CD14-positive monocyte (primary cell): ENCODE measurements around the gene EPHA1. TPM values are rescaled to one million over a fixed set of nuclear protein-coding genes. Genes with fewer than 3 reads are reported as not detected.

Experiments used
- DNase-seq, 3 donors: peaks; one replicate each; pipeline ENCODE4 v3.0.0-alpha.2; 2011 to 2022
- H2AFZ ChIP-seq: 2 replicates; pipeline ENCODE4 v1.6.0; 2012; ENCODE audit warnings: mild to moderate bottlenecking, low read depth, low read length, inconsistent platforms; ENCODE audit not compliant: insufficient read depth, poor library complexity, severe bottlenecking
- H3K27ac ChIP-seq, 2 donors: 1 replicate in 1 of 2; 2 replicates in 1 of 2; pipeline ENCODE4 v1.5.1; 2012 to 2013; ENCODE audit warnings: low read length in 2 of 2, control low read depth in 1 of 2, inconsistent platforms in 1 of 2, low read depth in 1 of 2, mild to moderate bottlenecking in 1 of 2
- H3K27me3 ChIP-seq, 2 donors: one replicate each; pipeline versions ENCODE4 v1.6.0 to v1.6.1; 2011 to 2013; ENCODE audit warnings: low read length in 2 of 2; ENCODE audit not compliant: control insufficient read depth in 2 of 2, insufficient read depth in 2 of 2
- H3K36me3 ChIP-seq, 2 donors: replicated peaks in 1 of 2; 1 replicate in 1 of 2; 2 replicates in 1 of 2; pipeline versions ENCODE4 v1.5.1 to v1.6.1; 2012 to 2013; ENCODE audit warnings: low read length in 2 of 2, control low read depth in 1 of 2, inconsistent platforms in 1 of 2, mild to moderate bottlenecking in 1 of 2; ENCODE audit not compliant: insufficient read depth in 2 of 2, control insufficient read depth in 1 of 2
- H3K4me1 ChIP-seq, 2 donors: 1 replicate in 1 of 2; 2 replicates in 1 of 2; pipeline versions ENCODE4 v1.5.1 to v1.6.1; 2012 to 2013; ENCODE audit warnings: low read length in 2 of 2, control low read depth in 1 of 2, inconsistent platforms in 1 of 2, mild to moderate bottlenecking in 1 of 2, moderate library complexity in 1 of 2; ENCODE audit not compliant: insufficient read depth in 2 of 2, control insufficient read depth in 1 of 2
- H3K4me2 ChIP-seq: replicated peaks from 2 replicates; pipeline ENCODE3; 2012; ENCODE audit warnings: low read length, moderate library complexity, mild to moderate bottlenecking; ENCODE audit not compliant: poor library complexity, severe bottlenecking; ENCODE audit errors: extremely low read depth
- H3K4me3 ChIP-seq, 3 experiments: fragments of 200-600 bp in 1 of 3; sonication (generic) in 1 of 3; replicated peaks in 1 of 3; 1 replicate in 2 of 3; 2 replicates in 1 of 3; pipeline ENCODE4 v1.5.1; 2011 to 2013; ENCODE audit warnings: low read length in 3 of 3, mild to moderate bottlenecking in 3 of 3, control low read depth in 2 of 3, low read depth in 2 of 3, inconsistent platforms in 1 of 3, moderate library complexity in 1 of 3
- H3K79me2 ChIP-seq: 2 replicates; pipeline ENCODE4 v1.6.0; 2012; ENCODE audit warnings: mild to moderate bottlenecking, control low read depth, inconsistent platforms, low read length, moderate library complexity; ENCODE audit not compliant: insufficient read depth
- H3K9ac ChIP-seq: 2 replicates; pipeline ENCODE4 v1.6.0; 2017; ENCODE audit warnings: low read length, mild to moderate bottlenecking; ENCODE audit not compliant: insufficient read depth, poor library complexity, severe bottlenecking
- H3K9me3 ChIP-seq, 2 donors: replicated peaks in 1 of 2; 1 replicate in 1 of 2; 2 replicates in 1 of 2; pipeline versions ENCODE4 v1.5.1 to v1.6.1; 2012 to 2013; ENCODE audit warnings: low read length in 2 of 2, control low read depth in 1 of 2; ENCODE audit not compliant: control insufficient read depth in 1 of 2, insufficient read depth in 1 of 2
- H4K20me1 ChIP-seq: 2 replicates; pipeline ENCODE4 v1.6.0; 2012; ENCODE audit warnings: mild to moderate bottlenecking, low read length, control low read depth, moderate library complexity; ENCODE audit not compliant: insufficient read depth
- H3K27ac Mint-ChIP-seq, 7 donors: one replicate each; pipeline ENCODE4 v1.8.0; 2020; ENCODE audit warnings: mild to moderate bottlenecking in 7 of 7, mixed read lengths in 7 of 7, moderate library complexity in 6 of 7, inconsistent platforms in 2 of 7
- H3K27me3 Mint-ChIP-seq, 3 donors: one replicate each; pipeline ENCODE4 v1.8.0; 2021 to 2022; ENCODE audit warnings: low read depth in 3 of 3, mild to moderate bottlenecking in 3 of 3, mixed read lengths in 3 of 3, moderate library complexity in 3 of 3, inconsistent platforms in 1 of 3
- H3K36me3 Mint-ChIP-seq, 2 donors: one replicate each; pipeline ENCODE4 v1.8.0; 2020; ENCODE audit warnings: mixed read lengths in 2 of 2, inconsistent platforms in 1 of 2, mild to moderate bottlenecking in 1 of 2
- H3K4me1 Mint-ChIP-seq: one replicate; pipeline ENCODE4 v1.8.0; 2020; ENCODE audit warnings: mild to moderate bottlenecking, mixed read lengths
- H3K4me3 Mint-ChIP-seq, 2 donors: one replicate each; pipeline ENCODE4 v1.8.0; 2020; ENCODE audit warnings: mild to moderate bottlenecking in 2 of 2, mixed read lengths in 2 of 2, moderate library complexity in 1 of 2
- H3K9me3 Mint-ChIP-seq, 7 donors: one replicate each; pipeline ENCODE4 v1.8.0; 2020 to 2022; ENCODE audit warnings: mixed read lengths in 7 of 7, mild to moderate bottlenecking in 6 of 7, moderate library complexity in 6 of 7, inconsistent platforms in 2 of 7
- WGBS: methylation state at CpG from one replicate; pipeline ENCODE4 v1.1.5; 2013; ENCODE audit warnings: missing lambda C conversion rate; ENCODE audit not compliant: insufficient coverage; 5-methylcytosine and 5-hydroxymethylcytosine counted together
- intact Hi-C, 2 donors: fragments of 100-400 bp; cut with micrococcal nuclease; formaldehyde crosslinking; loops; one replicate each; pipeline versions ENCODE4 v1.15.0 to v1.15.1; 2023
- polyA plus RNA-seq, 3 donors: library from polyadenylated mRNA; depleted of rRNA in 1 of 3; unstranded in 2 of 3; stranded (reverse) in 1 of 3; fragments of 300-500 nt in 2 of 3; fragments of >200 nt in 1 of 3; fragmentation: Illumina TruSeq in 2 of 3; gene quantifications; 1 replicate in 2 of 3; 2 replicates in 1 of 3; pipeline ENCODE4 v1.2.3, GENCODE V29; 2012 to 2021
- TF ChIP-seq, protein P1 (sequence below): fragments of 200-600 bp; IDR thresholded peaks from one replicate; pipeline ENCODE4 v1.8.0; 2022; ENCODE audit warnings: antibody characterized with exemption, mild to moderate bottlenecking

The EPHA1 gene
- polyA plus RNA-seq, 3 donors, result 0.50 to 0.95 TPM; not detected in 1

DNA sequence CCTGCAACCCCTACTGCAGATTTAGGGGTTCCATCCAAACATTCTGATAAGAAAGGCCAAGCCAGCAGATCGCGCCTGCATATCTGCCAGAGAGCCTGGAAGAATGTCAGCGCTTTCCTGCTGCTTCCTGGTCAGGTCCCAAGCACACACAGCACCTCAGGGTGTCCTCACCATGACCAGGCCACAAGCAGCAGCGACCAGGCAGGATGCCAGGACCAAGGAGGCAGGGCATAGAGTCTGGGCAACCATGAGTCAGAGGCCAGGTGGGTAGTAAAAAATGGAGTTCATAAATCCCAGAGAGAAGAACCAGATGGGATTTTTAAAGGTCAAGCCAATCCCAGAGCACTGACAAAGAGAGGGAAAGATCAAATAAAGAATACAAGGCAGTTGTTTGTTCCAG is 40.7 kb downstream of the EPHA1 start:
- no peak overlapping the region for H3K4me3 Mint-ChIP-seq
- Histone ChIP-seq H3K36me3 (no peaks in the 10 kb centered on the region), H2AFZ (no peak overlapping the region), H3K9me3 (no peaks in the 10 kb centered on the region), H3K4me3 (no peak overlapping the region), H3K27ac (no peak overlapping the region), H3K79me2 (no peaks in the 10 kb centered on the region), H3K27me3 (peaks cover 21 to 28% of the 10 kb centered on the region in 2 donors), H3K4me1 (peaks cover 18 to 20% of the 10 kb centered on the region in 2 donors), H3K9ac (no peak overlapping the region), H3K4me2 (no peak overlapping the region), H4K20me1 (no peaks in the 10 kb centered on the region)
- 100% methylated on average over 3 of the region's 4 CpGs for WGBS
- no peak overlapping the region for H3K27ac Mint-ChIP-seq
- peaks cover 19% of the 10 kb centered on the region for H3K4me1 Mint-ChIP-seq
- TF ChIP-seq, protein P1, sequence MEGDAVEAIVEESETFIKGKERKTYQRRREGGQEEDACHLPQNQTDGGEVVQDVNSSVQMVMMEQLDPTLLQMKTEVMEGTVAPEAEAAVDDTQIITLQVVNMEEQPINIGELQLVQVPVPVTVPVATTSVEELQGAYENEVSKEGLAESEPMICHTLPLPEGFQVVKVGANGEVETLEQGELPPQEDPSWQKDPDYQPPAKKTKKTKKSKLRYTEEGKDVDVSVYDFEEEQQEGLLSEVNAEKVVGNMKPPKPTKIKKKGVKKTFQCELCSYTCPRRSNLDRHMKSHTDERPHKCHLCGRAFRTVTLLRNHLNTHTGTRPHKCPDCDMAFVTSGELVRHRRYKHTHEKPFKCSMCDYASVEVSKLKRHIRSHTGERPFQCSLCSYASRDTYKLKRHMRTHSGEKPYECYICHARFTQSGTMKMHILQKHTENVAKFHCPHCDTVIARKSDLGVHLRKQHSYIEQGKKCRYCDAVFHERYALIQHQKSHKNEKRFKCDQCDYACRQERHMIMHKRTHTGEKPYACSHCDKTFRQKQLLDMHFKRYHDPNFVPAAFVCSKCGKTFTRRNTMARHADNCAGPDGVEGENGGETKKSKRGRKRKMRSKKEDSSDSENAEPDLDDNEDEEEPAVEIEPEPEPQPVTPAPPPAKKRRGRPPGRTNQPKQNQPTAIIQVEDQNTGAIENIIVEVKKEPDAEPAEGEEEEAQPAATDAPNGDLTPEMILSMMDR, result no peak
- peaks cover 7 to 9% of the 10 kb centered on the region in 2 donors for H3K36me3 Mint-ChIP-seq
- peaks cover 22 to 33% (median 32%) of the 10 kb centered on the region in 3 donors for H3K27me3 Mint-ChIP-seq
- intact Hi-C loops, result loop anchor here in 1 of 2 donors (10.0 kb wide), 1 partner anchor 47 kb away; no protein-coding TSS in a partner anchor
- peaks cover 0 to 9% (median 2%) of the 10 kb centered on the region in 7 donors for H3K9me3 Mint-ChIP-seq
- DNase-seq, result no peak

DNA sequence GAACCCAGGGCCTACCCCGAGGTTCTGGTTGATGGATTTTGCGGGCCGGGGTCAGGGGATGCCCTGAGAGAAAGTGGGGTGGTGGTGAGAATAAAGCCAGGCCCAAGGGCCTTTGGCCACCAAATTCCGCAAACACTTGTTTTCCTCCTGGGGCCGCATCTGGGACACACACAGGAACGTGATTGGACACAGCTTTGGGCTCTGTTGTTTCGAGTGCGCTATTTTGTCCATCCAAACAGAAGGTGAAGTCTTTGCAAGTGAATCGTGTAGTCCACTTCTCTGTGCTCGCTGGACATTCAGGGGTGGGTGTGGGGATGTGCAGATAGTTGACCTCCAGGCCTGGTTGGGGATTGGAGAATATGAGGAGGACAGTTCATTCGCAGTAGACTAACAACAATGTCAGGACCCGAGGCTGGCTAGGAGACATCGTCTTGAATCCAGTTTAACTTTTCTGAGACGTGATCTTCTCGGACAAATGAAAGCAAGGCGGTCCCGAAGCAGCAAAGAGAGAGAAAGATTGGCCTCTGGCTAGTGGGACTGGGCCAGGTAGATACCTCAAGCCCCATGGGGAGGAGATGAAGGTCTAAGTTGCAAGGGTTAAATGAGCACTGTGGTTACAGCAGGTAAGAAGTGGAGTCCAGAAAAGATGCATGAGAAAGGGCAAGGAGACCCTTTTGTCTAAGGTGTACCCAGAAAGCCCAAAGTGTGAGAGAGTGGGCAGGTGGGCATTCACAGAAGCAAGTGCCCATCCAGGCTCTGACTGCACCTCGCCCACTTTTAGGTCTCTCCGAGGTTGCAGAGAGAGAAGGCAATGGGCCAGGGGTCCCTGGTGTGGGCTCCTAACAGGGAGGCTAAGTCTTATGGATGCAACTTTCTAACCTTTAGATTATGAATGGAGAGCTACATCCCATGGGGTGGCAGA is 45.4 kb downstream of the EPHA1 start:
- Histone ChIP-seq H3K4me2 (peak overlapping the region; percentile 87), H2AFZ (peak overlapping the region; percentile 75), H3K9ac (no peak overlapping the region), H3K36me3 (no peaks in the 10 kb centered on the region), H3K4me3 (peak overlapping the region in 2 of 3 experiments; percentile 9 to 67), H3K27ac (no peak overlapping the region), H3K4me1 (peaks cover 15 to 27% of the 10 kb centered on the region in 2 donors), H3K27me3 (peaks cover 32 to 49% of the 10 kb centered on the region in 2 donors), H4K20me1 (no peaks in the 10 kb centered on the region), H3K9me3 (no peaks in the 10 kb centered on the region), H3K79me2 (no peaks in the 10 kb centered on the region)
- Mint-ChIP-seq H3K4me3 (peak overlapping the region; percentile 77 to 89), H3K27ac (no peak overlapping the region), H3K36me3 (peaks cover 8 to 14% of the 10 kb centered on the region in 2 donors), H3K27me3 (peaks cover 53 to 64% (median 61%) of the 10 kb centered on the region in 3 donors), H3K9me3 (peaks cover 0 to 24% (median 6%) of the 10 kb centered on the region in 7 donors), H3K4me1 (peaks cover 26% of the 10 kb centered on the region)
- intact Hi-C loops, result loop anchor here in 1 of 2 donors (10.0 kb wide), 1 partner anchor 52 kb away; no protein-coding TSS in a partner anchor
- 69% methylated on average over 19 of the region's 19 CpGs for WGBS
- TF ChIP-seq, protein P1, result no peak
- DNase-seq, result no peak
